Tibial nerve (tissue), 4 donors: ENCODE measurements around the gene LHPP. TPM values are rescaled to one million over a fixed set of nuclear protein-coding genes. Genes with fewer than 3 reads are reported as not detected.

Experiments used
- DNase-seq, 2 donors: peaks; one replicate each; pipeline ENCODE4 v3.0.0-alpha.2; 2019; ENCODE audit warnings: low spot score in 2 of 2
- H3K27ac ChIP-seq, 4 donors: fragments of 200-600 bp; sonication (generic) in 3 of 4; one replicate each; pipeline ENCODE4 v1.5.1; 2017 to 2019; ENCODE audit warnings: mild to moderate bottlenecking in 1 of 4
- H3K27me3 ChIP-seq, 2 donors: fragments of 200-600 bp; sonication (generic) in 1 of 2; one replicate each; pipeline versions ENCODE4 v1.5.1 to v1.6.0; 2017 to 2019
- H3K36me3 ChIP-seq, 3 donors: fragments of 200-600 bp; sonication (generic); one replicate each; pipeline ENCODE4 v1.5.1; 2018 to 2019
- H3K4me1 ChIP-seq, 4 donors: fragments of 200-600 bp; sonication (generic) in 3 of 4; one replicate each; pipeline ENCODE4 v1.5.1; 2017 to 2019
- H3K4me3 ChIP-seq, 4 donors: fragments of 200-600 bp; sonication (generic) in 3 of 4; one replicate each; pipeline ENCODE4 v1.5.1; 2017 to 2019; ENCODE audit warnings: mild to moderate bottlenecking in 1 of 4, moderate library complexity in 1 of 4
- H3K9me3 ChIP-seq, 4 donors: fragments of 200-600 bp; sonication (generic) in 3 of 4; one replicate each; pipeline ENCODE4 v1.5.1; 2017 to 2019
- EP300 ChIP-seq, 2 donors: sonication (generic); formaldehyde crosslinking; IDR thresholded peaks; one replicate each; pipeline ENCODE4 v1.6.1; 2017; ENCODE audit warnings: antibody characterized with exemption in 2 of 2, mild to moderate bottlenecking in 1 of 2
- POLR2A ChIP-seq, 2 donors: fragments of 450-650 bp; IDR thresholded peaks; one replicate each; pipeline ENCODE4 v1.6.1; 2017; ENCODE audit warnings: antibody characterized with exemption in 2 of 2, mild to moderate bottlenecking in 2 of 2, moderate library complexity in 2 of 2
- WGBS, 2 donors: methylation state at CpG; one replicate each; pipeline ENCODE4 v1.1.5; 2018; 5-methylcytosine and 5-hydroxymethylcytosine counted together
- total RNA-seq, 4 donors: library from RNA; depleted of rRNA; stranded (reverse); fragments of >200 nt; gene quantifications; one replicate each; pipeline ENCODE4 v1.1.0, GENCODE V29; 2016
- TF ChIP-seq, protein P1 (sequence below), 5 experiments: fragments of 200-600 bp in 3 of 5; fragments of 450-650 bp in 2 of 5; sonication (generic) in 3 of 5; IDR thresholded peaks; one replicate each; pipeline ENCODE4 v1.5.1; 2016 to 2019; ENCODE audit warnings: antibody characterized with exemption in 5 of 5, mild to moderate bottlenecking in 3 of 5, moderate library complexity in 2 of 5

The LHPP gene
- total RNA-seq, 4 donors from 2014 or later: 25.5 to 211 (median 123) TPM

DNA sequence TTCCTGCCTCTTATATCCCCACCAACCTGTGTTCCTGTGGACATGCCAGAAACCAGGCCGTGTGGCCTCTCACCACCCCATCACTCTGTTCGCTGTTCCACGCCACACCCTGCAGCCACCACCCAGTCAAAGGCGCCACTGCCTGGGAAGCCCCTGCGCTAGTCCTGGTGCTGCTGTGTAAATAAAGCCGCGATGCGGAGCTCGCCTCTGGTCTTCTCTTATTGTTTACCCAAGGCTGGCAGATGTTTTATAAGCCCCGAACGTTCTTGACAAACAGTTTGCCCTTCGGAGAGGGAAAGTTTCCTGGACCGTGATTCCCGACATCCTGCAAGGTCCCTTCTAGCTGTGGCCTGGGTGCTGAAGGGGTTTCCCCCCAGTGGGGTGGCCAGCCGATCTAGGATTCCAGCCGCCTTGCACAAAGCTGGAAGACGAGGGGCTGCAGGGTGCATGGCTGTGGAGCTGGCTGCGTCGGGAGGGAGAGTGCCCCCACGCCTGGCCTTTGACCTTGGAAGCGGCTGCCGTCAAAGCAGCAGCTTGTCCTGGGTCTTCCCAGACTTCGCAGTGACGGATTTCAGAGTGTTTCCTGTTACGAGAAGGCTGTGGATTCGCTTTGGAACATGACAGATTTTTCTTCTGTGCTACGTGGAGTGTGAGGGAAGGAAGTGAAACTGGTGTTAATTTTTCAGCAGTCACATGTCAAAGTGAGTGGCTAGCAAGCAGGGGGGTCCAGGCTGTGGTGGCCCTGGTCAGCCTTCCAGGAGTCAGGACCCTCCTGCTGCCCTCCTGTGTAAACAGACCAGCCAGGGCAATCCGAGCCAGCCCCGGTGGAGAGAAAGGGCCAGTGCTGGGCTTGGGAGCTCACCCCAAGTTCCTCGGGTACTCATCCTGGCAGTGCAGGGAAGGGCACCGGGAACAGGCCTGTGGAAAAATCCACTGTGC lies 61.6 kb downstream of the LHPP start:
- H3K4me1 ChIP-seq: peaks cover 0 to 31% (median 5%) of the 10 kb centered on the region in 4 donors
- H3K36me3 ChIP-seq: peaks cover 0 to 7% (median 0%) of the 10 kb centered on the region in 3 donors
- H3K4me3 ChIP-seq: peak overlapping the region in 2 of 4 donors; percentile 26 to 30
- TF ChIP-seq EP300 (IDR thresholded peaks at IDR 0.05): peak in 1 of 2 donors; percentile 48
- TF ChIP-seq, protein P1, sequence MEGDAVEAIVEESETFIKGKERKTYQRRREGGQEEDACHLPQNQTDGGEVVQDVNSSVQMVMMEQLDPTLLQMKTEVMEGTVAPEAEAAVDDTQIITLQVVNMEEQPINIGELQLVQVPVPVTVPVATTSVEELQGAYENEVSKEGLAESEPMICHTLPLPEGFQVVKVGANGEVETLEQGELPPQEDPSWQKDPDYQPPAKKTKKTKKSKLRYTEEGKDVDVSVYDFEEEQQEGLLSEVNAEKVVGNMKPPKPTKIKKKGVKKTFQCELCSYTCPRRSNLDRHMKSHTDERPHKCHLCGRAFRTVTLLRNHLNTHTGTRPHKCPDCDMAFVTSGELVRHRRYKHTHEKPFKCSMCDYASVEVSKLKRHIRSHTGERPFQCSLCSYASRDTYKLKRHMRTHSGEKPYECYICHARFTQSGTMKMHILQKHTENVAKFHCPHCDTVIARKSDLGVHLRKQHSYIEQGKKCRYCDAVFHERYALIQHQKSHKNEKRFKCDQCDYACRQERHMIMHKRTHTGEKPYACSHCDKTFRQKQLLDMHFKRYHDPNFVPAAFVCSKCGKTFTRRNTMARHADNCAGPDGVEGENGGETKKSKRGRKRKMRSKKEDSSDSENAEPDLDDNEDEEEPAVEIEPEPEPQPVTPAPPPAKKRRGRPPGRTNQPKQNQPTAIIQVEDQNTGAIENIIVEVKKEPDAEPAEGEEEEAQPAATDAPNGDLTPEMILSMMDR (IDR thresholded peaks at IDR 0.05): no peak
- H3K9me3 ChIP-seq: no peaks in the 10 kb centered on the region
- no peaks in the 10 kb centered on the region for H3K27me3 ChIP-seq
- peak in 1 of 2 donors; percentile 15 for DNase-seq
- 37 to 42% methylated on average over 31 of the region's 31 CpGs for WGBS, 2 donors
- H3K27ac ChIP-seq: peak overlapping the region in 2 of 4 donors; percentile 58 to 59

GRCh38 chr10:124523901-124524300 lies 62.3 kb downstream of the LHPP start:
- TF ChIP-seq EP300 (IDR thresholded peaks at IDR 0.05) (no peak), POLR2A (IDR thresholded peaks at IDR 0.05) (no peak)
- TF ChIP-seq, protein P1 (IDR thresholded peaks at IDR 0.05): no peak
- H3K27me3 ChIP-seq: no peaks in the 10 kb centered on the region
- no peaks in the 10 kb centered on the region for H3K9me3 ChIP-seq
- peak overlapping the region in 2 of 4 donors; percentile 58 to 59 for H3K27ac ChIP-seq
- DNase-seq: no peak
- 59 to 71% methylated on average over 5 of the region's 5 CpGs for WGBS, 2 donors
- no peak overlapping the region for H3K4me3 ChIP-seq
- no peaks in the 10 kb centered on the region for H3K36me3 ChIP-seq
- H3K4me1 ChIP-seq: peaks cover 0 to 31% (median 5%) of the 10 kb centered on the region in 4 donors

GRCh38 chr10:124524991-124525653 lies 63.5 kb downstream of the LHPP start:
- H3K9me3 ChIP-seq: no peaks in the 10 kb centered on the region
- H3K27me3 ChIP-seq: no peaks in the 10 kb centered on the region
- no peak for TF ChIP-seq POLR2A (IDR thresholded peaks at IDR 0.05)
- peak in 1 of 2 donors; percentile 51 for TF ChIP-seq EP300 (IDR thresholded peaks at IDR 0.05)
- TF ChIP-seq, protein P1 (IDR thresholded peaks at IDR 0.05): no peak
- WGBS, 2 donors: 64 to 66% methylated on average over 21 to 23 of the region's 23 CpGs
- H3K27ac ChIP-seq: peak overlapping the region in 2 of 4 donors; percentile 32 to 64
- H3K4me1 ChIP-seq: peaks cover 0 to 35% (median 6%) of the 10 kb centered on the region in 4 donors
- H3K4me3 ChIP-seq: no peak overlapping the region
- DNase-seq: peak in 1 of 2 donors; percentile 17
- no peaks in the 10 kb centered on the region for H3K36me3 ChIP-seq

GRCh38 chr10:124525751-124526600 lies 64.4 kb downstream of the LHPP start:
- TF ChIP-seq, protein P1 (IDR thresholded peaks at IDR 0.05): no peak
- TF ChIP-seq EP300 (IDR thresholded peaks at IDR 0.05) (no peak), POLR2A (IDR thresholded peaks at IDR 0.05) (no peak)
- peaks cover 0 to 41% (median 7%) of the 10 kb centered on the region in 4 donors for H3K4me1 ChIP-seq
- peak overlapping the region in 1 of 4 donors; percentile 64 for H3K27ac ChIP-seq
- no peaks in the 10 kb centered on the region for H3K36me3 ChIP-seq
- WGBS, 2 donors: 88% methylated on average over 17 to 19 of the region's 20 CpGs
- no peak overlapping the region for H3K4me3 ChIP-seq
- no peak for DNase-seq
- no peaks in the 10 kb centered on the region for H3K9me3 ChIP-seq
- no peaks in the 10 kb centered on the region for H3K27me3 ChIP-seq
